Activated CD8-positive, alpha-beta memory T cell treated with anti-CD3 and anti-CD28 coated beads, Interleukin-2, amount 10 ng/mL, durations not matched to agents 7 days and 5 days (primary cell): ENCODE data around the gene C2orf42. TPM values are rescaled to one million over a fixed set of nuclear protein-coding genes. Genes with fewer than 3 reads are reported as not detected.
"Not testable (repeated sequence)": the region's sequence is repeated elsewhere in the genome, so short reads cannot be mapped to it uniquely, and the experiment has no call there.

ENCODE experiments used
- ATAC-seq: fragments of 150-1000 bp; cut with Tn5 transposase; one replicate; pipeline ENCODE4 v1.10.0; 2021; ENCODE audit warnings: moderate library complexity
- CTCF ChIA-PET: fragments of 350-600 bp; sonication (Branson Sonifier 250); formaldehyde crosslinking; loops from one replicate; lab custom pipeline; 2021; ENCODE audit warnings: antibody characterized with exemption; lab: Charles Lee
- DNase-seq: peaks from one replicate; pipeline ENCODE4 v3.0.0-alpha.2; 2020
- H3K27ac Mint-ChIP-seq: one replicate; pipeline ENCODE4 v1.8.0; 2021; ENCODE audit warnings: mild to moderate bottlenecking, mixed read lengths
- H3K27me3 Mint-ChIP-seq: one replicate; pipeline ENCODE4 v1.8.0; 2021; ENCODE audit warnings: mixed read lengths
- H3K36me3 Mint-ChIP-seq: one replicate; pipeline ENCODE4 v1.8.0; 2021; ENCODE audit warnings: mild to moderate bottlenecking, mixed read lengths
- H3K4me1 Mint-ChIP-seq: one replicate; pipeline ENCODE4 v1.8.0; 2021; ENCODE audit warnings: mixed read lengths
- H3K4me3 Mint-ChIP-seq: one replicate; pipeline ENCODE4 v1.8.0; 2021; ENCODE audit warnings: mild to moderate bottlenecking, moderate library complexity, mixed read lengths
- H3K9me3 Mint-ChIP-seq: one replicate; pipeline ENCODE4 v1.8.0; 2022; ENCODE audit warnings: low read depth, mixed read lengths
- total RNA-seq, 2 experiments: library from RNA; stranded (reverse); gene quantifications; one replicate each; pipeline ENCODE4 v1.2.3, GENCODE V29; 2021

Gene C2orf42
- total RNA-seq, 2 experiments from 2014 or later: 26.6 to 28.6 TPM

GRCh38 chr2:70148211-70148760 lies 42.5 kb downstream of the C2orf42 start:
- not testable (repeated sequence) for H3K27me3 Mint-ChIP-seq, H3K4me3 Mint-ChIP-seq, H3K9me3 Mint-ChIP-seq, ATAC-seq, DNase-seq, H3K27ac Mint-ChIP-seq
- CTCF ChIA-PET: interaction anchor here (1.2 to 18.1 kb wide), 2 partner anchors 44 to 67 kb away, joined by 3 to 382 read pairs; partner anchors contain the start of gene PCBP1
- H3K36me3 Mint-ChIP-seq: peaks cover 17% of the 10 kb centered on the region
- peaks cover 32% of the 10 kb centered on the region for H3K4me1 Mint-ChIP-seq

- ATAC-seq: peak; percentile 14
- Mint-ChIP-seq H3K9me3 (no peaks in the 10 kb centered on the region), H3K4me3 (no peak overlapping the region), H3K27me3 (no peaks in the 10 kb centered on the region), H3K27ac (peak overlapping the region; percentile 80), H3K36me3 (peaks cover 13% of the 10 kb centered on the region), H3K4me1 (peaks cover 38% of the 10 kb centered on the region)
- CTCF ChIA-PET: interaction anchor here (10.6 to 18.1 kb wide), 2 partner anchors 64 to 233 kb away, joined by 85 to 382 read pairs; partner anchors contain the start of genes MXD1 and PCBP1
- DNase-seq: peak; percentile 85
These were observed 44.7 kb downstream of the C2orf42 start for GRCh38 chr2:70145851-70146739.

GRCh38 chr2:70145144-70145490 lies 45.7 kb downstream of the C2orf42 start:
- DNase-seq: no peak
- H3K36me3 Mint-ChIP-seq: peaks cover 9% of the 10 kb centered on the region
- peaks cover 48% of the 10 kb centered on the region for H3K4me1 Mint-ChIP-seq
- CTCF ChIA-PET: interaction anchor here (0.6 to 18.1 kb wide), 5 partner anchors 9 to 232 kb away, joined by 3 to 382 read pairs (median 5); partner anchors contain the start of genes MXD1 and PCBP1
- peak overlapping the region; percentile 47 for H3K27ac Mint-ChIP-seq
- no peaks in the 10 kb centered on the region for H3K27me3 Mint-ChIP-seq
- H3K9me3 Mint-ChIP-seq: no peaks in the 10 kb centered on the region
- no peak overlapping the region for H3K4me3 Mint-ChIP-seq
- ATAC-seq: no peak

GRCh38 chr2:70144443-70145143 lies 46.2 kb downstream of the C2orf42 start:
- CTCF ChIA-PET: interaction anchor here (0.6 to 18.1 kb wide), 5 partner anchors 8 to 232 kb away, joined by 3 to 382 read pairs (median 5); partner anchors contain the start of genes MXD1 and PCBP1

GRCh38 chr2:70143314-70144150 lies 47.3 kb downstream of the C2orf42 start:
- H3K4me3 Mint-ChIP-seq: peak overlapping the region; percentile 82
- H3K36me3 Mint-ChIP-seq: no peaks in the 10 kb centered on the region
- ATAC-seq: no peak
- H3K4me1 Mint-ChIP-seq: peaks cover 56% of the 10 kb centered on the region
- H3K27me3 Mint-ChIP-seq: no peaks in the 10 kb centered on the region
- H3K9me3 Mint-ChIP-seq: no peaks in the 10 kb centered on the region
- CTCF ChIA-PET: interaction anchor here (0.6 to 18.1 kb wide), 24 partner anchors 11 to 419 kb away, joined by 3 to 382 read pairs (median 5); partner anchors contain the start of genes MXD1, PCBP1 and SNRPG
- peak; percentile 75 for DNase-seq
- H3K27ac Mint-ChIP-seq: peak overlapping the region; percentile 99

More at GRCh38 chr2:70144443-70145143, 46.2 kb downstream of the C2orf42 start:
- H3K4me1 Mint-ChIP-seq: peaks cover 51% of the 10 kb centered on the region
- peaks cover 8% of the 10 kb centered on the region for H3K36me3 Mint-ChIP-seq
- no peak overlapping the region for H3K4me3 Mint-ChIP-seq
- DNase-seq: no peak
- ATAC-seq: no peak
- no peaks in the 10 kb centered on the region for H3K9me3 Mint-ChIP-seq
- H3K27me3 Mint-ChIP-seq: no peaks in the 10 kb centered on the region
- peak overlapping the region; percentile 47 for H3K27ac Mint-ChIP-seq

- peak; percentile 72 for ATAC-seq
- CTCF ChIA-PET: interaction anchor here (0.6 to 18.1 kb wide), 25 partner anchors 10 to 418 kb away, joined by 3 to 382 read pairs (median 5); partner anchors contain the start of genes MXD1, PCBP1 and SNRPG
- Mint-ChIP-seq H3K4me1 (peaks cover 62% of the 10 kb centered on the region), H3K9me3 (no peaks in the 10 kb centered on the region), H3K36me3 (no peaks in the 10 kb centered on the region), H3K27me3 (no peaks in the 10 kb centered on the region), H3K27ac (peak overlapping the region; percentile 99), H3K4me3 (peak overlapping the region; percentile 82)
- DNase-seq: peak; percentile 100
These were observed 48.1 kb downstream of the C2orf42 start for GRCh38 chr2:70142590-70143313.

GRCh38 chr2:70141902-70142589 lies 48.8 kb downstream of the C2orf42 start:
- H3K27me3 Mint-ChIP-seq: no peaks in the 10 kb centered on the region
- no peaks in the 10 kb centered on the region for H3K9me3 Mint-ChIP-seq
- peak overlapping the region; percentile 82 for H3K4me3 Mint-ChIP-seq
- DNase-seq (no peak), ATAC-seq (peak; percentile 48)
- peak overlapping the region; percentile 99 for H3K27ac Mint-ChIP-seq
- peaks cover 65% of the 10 kb centered on the region for H3K4me1 Mint-ChIP-seq
- no peaks in the 10 kb centered on the region for H3K36me3 Mint-ChIP-seq
- CTCF ChIA-PET: interaction anchor here (1.0 to 18.1 kb wide), 15 partner anchors 9 to 417 kb away, joined by 3 to 382 read pairs (median 8); partner anchors contain the start of genes MXD1, PCBP1 and SNRPG

GRCh38 chr2:70141212-70141901 lies 49.5 kb downstream of the C2orf42 start:
- Mint-ChIP-seq H3K36me3 (no peaks in the 10 kb centered on the region), H3K27me3 (no peaks in the 10 kb centered on the region), H3K27ac (peak overlapping the region; percentile 99), H3K9me3 (no peaks in the 10 kb centered on the region), H3K4me3 (peak overlapping the region; percentile 82), H3K4me1 (peaks cover 61% of the 10 kb centered on the region)
- CTCF ChIA-PET: interaction anchor here (0.6 to 18.1 kb wide), 8 partner anchors 16 to 229 kb away, joined by 3 to 382 read pairs (median 14); partner anchors contain the start of genes MXD1 and PCBP1
- ATAC-seq: peak; percentile 45
- DNase-seq: peak; percentile 86

GRCh38 chr2:70140791-70141211 lies 50.0 kb downstream of the C2orf42 start:
- CTCF ChIA-PET: interaction anchor here (0.6 to 18.1 kb wide), 8 partner anchors 22 to 228 kb away, joined by 3 to 382 read pairs (median 14); partner anchors contain the start of genes MXD1 and PCBP1
- no peak for ATAC-seq
- peak overlapping the region; percentile 99 for H3K27ac Mint-ChIP-seq

GRCh38 chr2:70134323-70134983 lies 56.4 kb downstream of the C2orf42 start:
- H3K27me3 Mint-ChIP-seq, H3K36me3 Mint-ChIP-seq, DNase-seq, H3K9me3 Mint-ChIP-seq: not testable (repeated sequence)
- CTCF ChIA-PET: interaction anchor here (1.4 to 18.1 kb wide), 10 partner anchors 8 to 221 kb away, joined by 3 to 382 read pairs (median 18); partner anchors contain the start of genes MXD1 and PCBP1
- Mint-ChIP-seq H3K27ac (peak overlapping the region; percentile 100), H3K4me1 (peaks cover 77% of the 10 kb centered on the region), H3K4me3 (peak overlapping the region; percentile 62)
- ATAC-seq: peak; percentile 13

More at GRCh38 chr2:70140791-70141211, 50.0 kb downstream of the C2orf42 start:
- Mint-ChIP-seq H3K9me3 (no peaks in the 10 kb centered on the region), H3K4me1 (peaks cover 61% of the 10 kb centered on the region), H3K27me3 (no peaks in the 10 kb centered on the region), H3K4me3 (peak overlapping the region; percentile 82), H3K36me3 (no peaks in the 10 kb centered on the region)
- DNase-seq: no peak
